Small intestine (tissue), 7 donors: ENCODE data around the gene TBCK. TPM values are rescaled to one million over a fixed set of nuclear protein-coding genes. Genes with fewer than 3 reads are reported as not detected.

ENCODE experiments used
- DNase-seq, 2 donors: peaks; one replicate each; pipeline versions ENCODE4 v3.0.0 to v3.0.0-alpha.2; 2013
- FAIRE-seq: peaks from 2 replicates; lab custom pipeline; 2012; peaks lifted over from hg19 to GRCh38; lab: Jason Lieb, UNC
- H3K27ac ChIP-seq, 3 donors: one replicate each; pipeline ENCODE4 v1.5.1; 2013; ENCODE audit warnings: low read length in 2 of 3, mild to moderate bottlenecking in 2 of 3, control low read depth in 1 of 3, inconsistent platforms in 1 of 3, low read depth in 1 of 3, moderate library complexity in 1 of 3
- H3K27me3 ChIP-seq, 3 donors: one replicate each; pipeline ENCODE4 v1.6.1; 2013; ENCODE audit warnings: low read length in 3 of 3, inconsistent platforms in 1 of 3; ENCODE audit not compliant: control insufficient read depth in 3 of 3, insufficient read depth in 3 of 3
- H3K36me3 ChIP-seq, 3 donors: one replicate each; pipeline ENCODE4 v1.6.1; 2013; ENCODE audit warnings: low read length in 3 of 3, inconsistent platforms in 1 of 3, low read depth in 1 of 3, mild to moderate bottlenecking in 1 of 3, moderate library complexity in 1 of 3; ENCODE audit not compliant: control insufficient read depth in 3 of 3, insufficient read depth in 2 of 3
- H3K4me1 ChIP-seq, 3 donors: one replicate each; pipeline ENCODE4 v1.6.1; 2013; ENCODE audit warnings: low read length in 2 of 3, inconsistent platforms in 1 of 3, low read depth in 1 of 3, mild to moderate bottlenecking in 1 of 3, moderate library complexity in 1 of 3; ENCODE audit not compliant: control insufficient read depth in 3 of 3, insufficient read depth in 2 of 3
- H3K4me3 ChIP-seq, 3 donors: one replicate each; pipeline ENCODE4 v1.5.1; 2013; ENCODE audit warnings: low read length in 3 of 3, control low read depth in 1 of 3, inconsistent platforms in 1 of 3, low read depth in 1 of 3, mild to moderate bottlenecking in 1 of 3, moderate library complexity in 1 of 3
- H3K9me3 ChIP-seq, 2 donors: one replicate each; pipeline ENCODE4 v1.6.1; 2013; ENCODE audit warnings: low read depth in 1 of 2, low read length in 1 of 2; ENCODE audit not compliant: control insufficient read depth in 2 of 2, insufficient read depth in 1 of 2
- WGBS, 3 donors: extraction: QIAGEN DNeasy Blood & Tissue Kit; methylation state at CpG; one replicate each; pipeline ENCODE4 v1.1.7; 2013; 5-methylcytosine and 5-hydroxymethylcytosine counted together
- polyA plus RNA-seq, 4 donors: library from polyadenylated mRNA; stranded (reverse) in 3 of 4; unstranded in 1 of 4; fragments of 200-250 nt in 3 of 4; fragments of 120-200 nt in 1 of 4; gene quantifications; one replicate each; pipeline versions ENCODE4 v1.2.1 to v1.2.3, GENCODE V29; 2013
- donor health status: healthy with polysubstance abuse.
- donor health status: control.
- donor health status: control.
- donor health status: Bipolar disorder and iron deficiency.
- donor health status: healthy.

TBCK gene
- polyA plus RNA-seq, 4 donors = 5.1 to 31.6 (median 9.3) TPM

GRCh38 chr4:106255195-106255594, 60.8 kb downstream of the TBCK start:
- Histone ChIP-seq H3K36me3 (peaks cover 0 to 17% (median 0%) of the 10 kb centered on the region in 3 donors), H3K4me1 (no peaks in the 10 kb centered on the region), H3K9me3 (peaks cover 0 to 6% of the 10 kb centered on the region in 2 donors), H3K27me3 (no peaks in the 10 kb centered on the region), H3K27ac (no peak overlapping the region), H3K4me3 (no peak overlapping the region)
- DNase-seq (no peak), FAIRE-seq (no peak)
- WGBS, 3 donors = 97 to 98% (median 97%) methylated on average over 8 of the region's 8 CpGs

- no peaks in the 10 kb centered on the region for H3K27me3 ChIP-seq
- peak overlapping the region in 1 of 3 donors; percentile 4 for H3K27ac ChIP-seq
- H3K9me3 ChIP-seq = peaks cover 0 to 6% of the 10 kb centered on the region in 2 donors
- peaks cover 0 to 17% (median 0%) of the 10 kb centered on the region in 3 donors for H3K36me3 ChIP-seq
- no peak overlapping the region for H3K4me3 ChIP-seq
- no peak for DNase-seq
- 68 to 76% (median 75%) methylated on average over 4 of the region's 4 CpGs for WGBS, 3 donors
- no peak for FAIRE-seq
- H3K4me1 ChIP-seq = no peaks in the 10 kb centered on the region
These were observed 62.5 kb downstream of the TBCK start for GRCh38 chr4:106253364-106254129.

GRCh38 chr4:106247600-106247999, 68.4 kb downstream of the TBCK start:
- DNase-seq = no peak
- no peak overlapping the region for H3K27ac ChIP-seq
- FAIRE-seq = no peak
- no peaks in the 10 kb centered on the region for H3K4me1 ChIP-seq
- H3K36me3 ChIP-seq = peaks cover 0 to 2% (median 0%) of the 10 kb centered on the region in 3 donors
- H3K9me3 ChIP-seq = no peaks in the 10 kb centered on the region
- H3K27me3 ChIP-seq = no peaks in the 10 kb centered on the region
- no peak overlapping the region for H3K4me3 ChIP-seq

- no peak for FAIRE-seq
- no peaks in the 10 kb centered on the region for H3K4me1 ChIP-seq
- H3K4me3 ChIP-seq = no peak overlapping the region
- no peaks in the 10 kb centered on the region for H3K9me3 ChIP-seq
- no peaks in the 10 kb centered on the region for H3K27me3 ChIP-seq
- no peak overlapping the region for H3K27ac ChIP-seq
- WGBS, 3 donors = 93 to 100% (median 96%) methylated on average over 1 of the region's 1 CpG
- DNase-seq = no peak
- peaks cover 0 to 2% (median 0%) of the 10 kb centered on the region in 3 donors for H3K36me3 ChIP-seq
These were observed 69.6 kb downstream of the TBCK start for GRCh38 chr4:106246441-106246840.

- FAIRE-seq = no peak
- H3K27me3 ChIP-seq = no peaks in the 10 kb centered on the region
- H3K36me3 ChIP-seq = peaks cover 0 to 2% (median 0%) of the 10 kb centered on the region in 3 donors
- no peaks in the 10 kb centered on the region for H3K9me3 ChIP-seq
- DNase-seq = no peak
- H3K4me1 ChIP-seq = no peaks in the 10 kb centered on the region
- 70 to 85% (median 74%) methylated on average over 2 of the region's 2 CpGs for WGBS, 3 donors
- no peak overlapping the region for H3K4me3 ChIP-seq
- H3K27ac ChIP-seq = no peak overlapping the region
These were observed 70.8 kb downstream of the TBCK start for GRCh38 chr4:106245176-106245575.

GRCh38 chr4:106240699-106241098, 75.3 kb downstream of the TBCK start:
- Histone ChIP-seq H3K9me3 (no peaks in the 10 kb centered on the region), H3K36me3 (no peaks in the 10 kb centered on the region), H3K4me1 (no peaks in the 10 kb centered on the region), H3K27me3 (no peaks in the 10 kb centered on the region), H3K27ac (no peak overlapping the region), H3K4me3 (no peak overlapping the region)
- DNase-seq (no peak), FAIRE-seq (no peak)
- 96% methylated on average over 1 of the region's 1 CpG for WGBS, 3 donors

GRCh38 chr4:106238820-106239420, 77.1 kb downstream of the TBCK start:
- Histone ChIP-seq H3K9me3 (no peaks in the 10 kb centered on the region), H3K4me3 (no peak overlapping the region), H3K4me1 (no peaks in the 10 kb centered on the region), H3K27me3 (no peaks in the 10 kb centered on the region), H3K27ac (peak overlapping the region in 1 of 3 donors; percentile 56), H3K36me3 (peaks cover 0 to 2% (median 0%) of the 10 kb centered on the region in 3 donors)
- FAIRE-seq = no peak
- 30 to 51% (median 35%) methylated on average over 2 of the region's 2 CpGs for WGBS, 3 donors
- DNase-seq = peak; percentile 70 to 75

- Histone ChIP-seq H3K27ac (no peak overlapping the region), H3K4me3 (no peak overlapping the region), H3K4me1 (no peaks in the 10 kb centered on the region), H3K36me3 (peaks cover 0 to 3% (median 2%) of the 10 kb centered on the region in 3 donors), H3K27me3 (no peaks in the 10 kb centered on the region), H3K9me3 (no peaks in the 10 kb centered on the region)
- FAIRE-seq = no peak
- DNase-seq = no peak
These were observed 84.1 kb downstream of the TBCK start for GRCh38 chr4:106231931-106232330.
